ENCODE data around the gene PDCD1LG2.

DNA sequence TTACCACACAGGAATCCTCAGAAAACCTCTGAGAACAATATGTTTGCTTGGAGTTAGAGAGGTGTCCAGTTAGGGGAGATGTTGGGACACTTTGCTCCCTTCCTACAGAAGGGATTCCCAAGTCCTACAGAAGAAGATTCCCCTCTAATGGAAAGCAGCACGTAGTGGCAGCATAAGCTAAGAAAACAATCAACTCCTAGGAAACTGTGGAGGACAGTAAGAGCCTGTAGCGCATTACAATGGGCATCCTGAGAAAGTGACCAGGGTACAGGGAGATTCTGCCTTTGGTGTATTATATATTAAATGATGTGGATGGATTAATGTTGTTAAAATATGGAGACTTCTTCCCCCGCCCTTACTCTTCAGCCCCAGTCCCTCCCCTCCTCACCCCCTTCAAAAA is 104.7 kb downstream of the PDCD1LG2 start:
- no peak for TF ChIP-seq EP300 (IDR thresholded peaks at IDR 0.05)
- TF ChIP-seq, protein P1, sequence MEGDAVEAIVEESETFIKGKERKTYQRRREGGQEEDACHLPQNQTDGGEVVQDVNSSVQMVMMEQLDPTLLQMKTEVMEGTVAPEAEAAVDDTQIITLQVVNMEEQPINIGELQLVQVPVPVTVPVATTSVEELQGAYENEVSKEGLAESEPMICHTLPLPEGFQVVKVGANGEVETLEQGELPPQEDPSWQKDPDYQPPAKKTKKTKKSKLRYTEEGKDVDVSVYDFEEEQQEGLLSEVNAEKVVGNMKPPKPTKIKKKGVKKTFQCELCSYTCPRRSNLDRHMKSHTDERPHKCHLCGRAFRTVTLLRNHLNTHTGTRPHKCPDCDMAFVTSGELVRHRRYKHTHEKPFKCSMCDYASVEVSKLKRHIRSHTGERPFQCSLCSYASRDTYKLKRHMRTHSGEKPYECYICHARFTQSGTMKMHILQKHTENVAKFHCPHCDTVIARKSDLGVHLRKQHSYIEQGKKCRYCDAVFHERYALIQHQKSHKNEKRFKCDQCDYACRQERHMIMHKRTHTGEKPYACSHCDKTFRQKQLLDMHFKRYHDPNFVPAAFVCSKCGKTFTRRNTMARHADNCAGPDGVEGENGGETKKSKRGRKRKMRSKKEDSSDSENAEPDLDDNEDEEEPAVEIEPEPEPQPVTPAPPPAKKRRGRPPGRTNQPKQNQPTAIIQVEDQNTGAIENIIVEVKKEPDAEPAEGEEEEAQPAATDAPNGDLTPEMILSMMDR (IDR thresholded peaks at IDR 0.05) = no peak
- no peak for TF ChIP-seq POLR2A (IDR thresholded peaks at IDR 0.05; ENCODE audit: low read depth)

Measured in esophagus muscularis mucosa (tissue), 4 donors.